UCSD-AML1 (cell line): ENCODE data around the gene PLXNA4.

ENCODE experiments used
- DNase-seq: peaks from one replicate; lab custom pipeline; 2025; ENCODE audit not compliant: unreplicated experiment; lab: John Stamatoyannopoulos, UW

The PLXNA4 gene

DNA sequence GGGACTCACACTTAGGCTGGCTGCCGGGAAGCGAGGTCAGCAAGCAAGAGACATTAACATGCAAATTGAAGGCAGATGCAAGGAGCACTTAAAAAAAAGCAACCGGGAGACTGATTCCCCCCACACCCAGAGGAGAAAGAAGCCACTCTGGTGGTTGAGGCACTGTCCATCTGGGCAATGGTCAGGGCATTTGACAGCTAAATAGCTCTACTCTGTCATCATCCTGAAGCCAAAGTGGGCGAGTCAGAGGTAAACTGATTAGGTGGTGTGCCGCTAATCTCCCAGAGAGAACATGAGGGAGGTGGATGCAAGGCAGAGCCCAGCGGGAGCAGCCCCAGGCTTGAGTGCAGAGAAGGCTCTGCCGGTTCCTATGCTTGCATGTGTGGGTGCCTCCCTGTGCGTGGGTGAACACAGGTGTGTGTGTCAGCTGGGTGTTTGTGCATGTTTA lies 100.6 kb downstream of the PLXNA4 start:
- no peak for DNase-seq

GRCh38 chr7:132475037-132475668 lies 101.1 kb downstream of the PLXNA4 start:
- no peak for DNase-seq

- DNase-seq: no peak
These were observed 103.7 kb downstream of the PLXNA4 start for GRCh38 chr7:132472463-132473120.

- DNase-seq: no peak
These were observed 104.8 kb downstream of the PLXNA4 start for GRCh38 chr7:132471515-132471914.

DNA sequence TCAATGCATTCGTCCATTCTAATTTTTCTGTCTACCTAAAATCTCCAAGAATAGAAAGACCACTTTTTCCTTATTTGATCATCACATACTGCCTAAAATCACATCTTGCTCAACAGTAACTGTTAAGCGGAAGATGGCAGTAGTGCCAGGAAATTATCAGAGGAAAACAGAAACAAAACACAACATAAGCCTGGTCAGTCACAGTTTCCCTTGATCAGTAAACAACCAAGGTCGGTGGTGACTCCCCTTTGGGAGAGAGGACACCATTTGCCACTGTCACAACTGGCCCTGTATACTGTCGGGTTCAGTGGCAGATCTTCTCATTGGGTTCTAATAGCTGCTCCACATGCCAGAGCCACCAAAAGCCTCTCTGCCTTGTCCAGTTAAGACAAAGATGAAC lies 106.6 kb downstream of the PLXNA4 start:
- no peak for DNase-seq

- DNase-seq: no peak
These were observed 107.0 kb downstream of the PLXNA4 start for GRCh38 chr7:132469264-132469663.

GRCh38 chr7:132466367-132466766 lies 109.9 kb downstream of the PLXNA4 start:
- DNase-seq: no peak

GRCh38 chr7:132465516-132465915 lies 110.8 kb downstream of the PLXNA4 start:
- no peak for DNase-seq

DNA sequence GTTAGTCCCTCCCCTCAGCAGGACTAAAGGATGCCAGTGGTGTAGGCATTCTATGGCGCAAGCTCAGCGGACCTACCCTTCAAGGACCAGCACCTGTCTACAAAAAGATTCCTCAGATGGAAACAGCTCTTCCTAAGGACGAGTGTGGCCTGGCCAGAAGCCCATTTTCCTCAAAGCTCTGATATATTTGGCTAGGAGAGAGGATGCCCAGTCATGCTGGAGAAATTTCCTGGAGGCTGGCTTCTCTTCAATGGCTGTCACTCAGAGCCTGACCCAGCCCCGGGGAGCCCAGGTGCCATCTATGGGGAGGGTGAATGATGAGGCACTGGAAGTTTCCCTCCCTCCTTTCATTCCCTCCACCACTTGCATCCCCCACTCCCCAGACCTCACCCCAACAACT lies 111.5 kb downstream of the PLXNA4 start:
- no peak for DNase-seq

DNA sequence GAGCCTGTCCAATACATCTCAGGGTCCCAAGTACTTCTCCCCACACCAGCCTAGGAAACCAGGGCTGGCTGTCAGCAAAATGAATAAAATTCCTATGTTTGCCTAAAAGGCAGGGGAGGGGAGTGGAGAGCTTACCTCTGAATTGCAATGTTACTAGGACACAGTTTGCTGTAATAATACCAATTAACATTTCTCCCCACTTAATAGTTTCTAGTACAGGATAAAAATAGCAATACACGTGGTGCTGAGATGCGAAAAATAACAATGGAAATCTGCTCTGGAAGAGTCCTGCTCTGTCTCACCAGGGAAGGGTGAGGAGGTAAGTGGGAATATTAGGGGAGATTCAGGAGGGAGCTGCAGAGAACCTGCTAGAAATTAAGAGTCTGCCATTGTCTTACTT lies 112.3 kb downstream of the PLXNA4 start:
- DNase-seq: no peak

GRCh38 chr7:132462478-132462877 lies 113.8 kb downstream of the PLXNA4 start:
- DNase-seq: no peak

DNA sequence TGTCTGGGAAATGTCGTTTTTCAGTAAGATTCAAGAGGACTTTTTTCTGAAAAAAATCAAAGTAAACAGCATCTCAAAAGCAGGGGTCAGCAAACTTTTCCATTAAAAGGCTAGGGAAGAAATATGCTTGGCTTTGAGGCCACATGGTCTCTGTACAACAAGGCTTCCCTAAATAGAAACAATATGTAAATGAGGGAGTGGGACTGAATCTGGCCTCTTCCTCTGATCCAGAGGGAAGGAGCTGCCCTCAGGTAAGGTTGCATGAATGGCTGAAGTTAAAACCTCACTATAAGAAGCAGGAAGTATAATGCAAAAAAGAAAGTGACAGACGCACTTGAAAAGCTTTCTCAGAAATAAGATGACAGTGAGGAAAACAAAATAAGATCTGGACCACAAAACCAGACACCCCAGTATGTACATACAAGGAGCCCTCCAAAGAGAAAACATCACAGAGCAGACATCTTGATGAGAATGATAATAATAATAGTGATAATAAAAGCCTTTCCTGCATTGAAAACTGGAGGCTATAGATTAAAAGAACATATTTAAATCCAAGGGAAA lies 115.2 kb downstream of the PLXNA4 start:
- no peak for DNase-seq

- DNase-seq: no peak
These were observed 117.5 kb downstream of the PLXNA4 start for GRCh38 chr7:132458729-132459128.

DNA sequence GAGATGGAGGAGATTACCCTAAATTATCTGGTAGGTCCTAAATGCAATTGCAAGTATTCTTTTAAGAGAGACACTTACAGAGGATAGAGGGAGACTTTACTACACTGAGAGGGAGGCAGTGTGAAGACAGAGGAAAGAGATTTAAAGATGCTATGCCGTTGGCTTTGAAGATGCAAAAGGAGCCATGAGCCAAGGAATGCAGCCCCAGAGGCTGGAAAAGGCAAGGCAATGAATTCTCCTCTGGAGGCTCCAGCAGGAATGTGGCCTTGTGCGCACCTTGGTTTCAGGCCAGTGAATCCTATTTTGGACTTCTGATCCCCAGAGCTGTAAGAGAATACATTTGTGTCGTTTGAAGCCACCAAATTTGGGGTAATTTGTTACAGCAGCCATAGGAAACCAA lies 118.6 kb downstream of the PLXNA4 start:
- DNase-seq: no peak

GRCh38 chr7:132456418-132456817 lies 119.9 kb downstream of the PLXNA4 start:
- no peak for DNase-seq

- DNase-seq: no peak
These were observed 120.9 kb downstream of the PLXNA4 start for GRCh38 chr7:132455378-132455777.

GRCh38 chr7:132453826-132454225 lies 122.4 kb downstream of the PLXNA4 start:
- no peak for DNase-seq

DNA sequence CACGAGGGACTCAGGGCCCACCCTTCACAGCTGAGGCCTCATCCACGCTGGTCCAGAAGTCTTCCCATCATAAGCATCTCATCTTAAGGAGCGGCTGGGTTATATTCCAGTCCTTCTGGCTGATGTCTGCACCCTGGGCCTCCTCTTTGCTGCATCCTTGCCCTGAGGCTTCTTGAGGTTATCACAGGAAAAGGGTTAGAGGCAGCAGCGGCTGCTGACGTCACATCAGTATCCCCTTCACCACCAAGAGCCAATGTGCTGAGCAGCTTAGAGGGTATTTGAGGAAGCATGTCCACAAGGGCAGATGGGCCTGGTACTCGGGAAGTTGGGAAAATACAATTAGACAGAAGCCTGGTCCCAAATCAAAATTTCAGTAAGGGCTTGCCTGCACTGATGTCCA lies 125.1 kb downstream of the PLXNA4 start:
- no peak for DNase-seq

DNA sequence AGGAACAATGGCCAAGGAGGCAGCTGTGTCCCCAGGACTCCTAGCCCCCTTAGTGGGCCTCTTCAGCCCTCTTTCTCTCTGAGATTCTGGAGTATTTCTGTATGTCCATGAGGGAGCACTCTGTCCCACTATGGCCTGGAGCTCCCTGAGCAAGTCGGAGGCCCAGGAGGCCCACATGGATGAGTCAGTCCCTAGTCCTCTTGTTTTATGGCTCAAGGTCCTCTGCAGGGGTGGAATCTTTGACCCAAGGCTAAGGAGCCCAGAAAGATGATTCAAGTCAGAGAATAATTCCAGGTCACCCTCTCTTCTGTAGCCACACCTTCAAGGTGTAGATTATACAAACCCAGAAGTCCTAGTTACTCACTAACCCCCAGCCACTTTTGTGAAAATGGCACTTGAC lies 125.6 kb downstream of the PLXNA4 start:
- no peak for DNase-seq

GRCh38 chr7:132450188-132450587 lies 126.1 kb downstream of the PLXNA4 start:
- no peak for DNase-seq

DNA sequence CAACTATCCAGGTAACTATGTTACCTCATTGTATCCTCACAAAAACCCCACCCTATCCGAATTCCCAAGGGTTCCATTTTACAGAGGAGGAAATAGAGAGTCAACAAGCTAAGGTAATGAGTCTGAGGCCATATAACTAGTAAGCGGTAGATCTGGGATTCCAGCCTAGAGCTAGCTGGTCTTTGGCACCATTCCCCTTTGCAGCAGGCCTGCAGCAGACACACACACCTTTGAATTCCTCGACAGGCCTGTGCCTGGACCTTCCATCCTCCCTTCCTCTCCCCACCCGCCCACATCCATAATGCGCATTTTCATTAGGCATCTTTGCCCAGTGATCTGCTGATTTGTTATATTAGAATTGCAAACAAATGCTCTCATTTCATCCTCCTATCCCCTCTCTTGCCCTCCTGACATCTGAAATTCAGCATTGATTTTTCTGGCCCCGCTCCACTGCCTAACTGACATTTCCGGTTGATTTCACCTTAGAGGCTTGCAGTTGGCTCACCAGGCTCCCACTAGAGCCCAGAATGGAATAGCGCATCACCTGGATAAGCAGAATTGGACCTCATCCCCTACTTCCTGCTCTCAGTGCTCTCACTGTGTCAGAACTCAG lies 129.5 kb downstream of the PLXNA4 start:
- no peak for DNase-seq

DNA sequence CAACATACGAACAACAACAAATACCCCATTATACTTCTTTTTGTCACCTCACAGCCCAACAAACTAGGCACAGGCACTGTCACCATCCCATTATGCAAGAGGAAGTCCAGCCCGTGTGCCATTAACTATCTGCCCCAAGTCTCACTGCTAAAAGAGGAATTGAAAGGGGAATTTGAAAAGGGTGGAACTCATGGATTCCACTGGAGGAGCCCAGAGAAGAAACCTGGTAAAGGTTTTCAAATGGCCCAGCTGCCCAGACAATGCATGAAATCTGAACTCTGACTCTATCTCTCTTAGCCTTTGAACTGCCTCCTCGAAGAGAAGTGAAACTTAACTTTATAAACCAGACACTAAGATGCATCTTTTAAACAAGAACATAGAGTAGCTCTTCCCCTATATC lies 130.0 kb downstream of the PLXNA4 start:
- DNase-seq: no peak
